ENCODE results near the gene GPR61.

The GPR61 gene

DNA sequence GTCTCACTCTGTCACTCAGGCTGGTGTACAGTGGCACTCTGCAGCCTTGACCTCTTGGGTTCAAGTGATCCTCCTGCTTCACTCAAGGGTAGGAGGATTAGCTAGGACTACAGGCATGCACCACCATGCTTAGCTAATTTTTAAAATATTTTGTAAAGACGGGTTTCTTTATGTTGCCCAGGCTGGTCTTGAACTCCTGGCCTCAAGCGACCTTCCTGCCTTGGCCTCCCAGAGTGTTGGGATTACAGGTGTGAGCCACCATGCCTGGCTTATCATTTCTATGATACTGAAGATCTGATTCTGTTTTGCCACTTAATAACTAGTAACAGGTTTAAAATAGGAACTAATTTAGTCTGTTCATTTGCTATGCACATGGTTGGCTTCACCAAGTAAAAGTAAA is 42.3 kb downstream of the GPR61 start:
- H3K4me1 ChIP-seq (ENCODE audit: control insufficient read depth, insufficient read depth, low read depth, low read length): no peaks in the 10 kb centered on the region
- H3K18ac ChIP-seq (ENCODE audit: low read depth in 1 of 2, low read length in 2 of 2): no peak overlapping the region
- peaks cover 13% of the 10 kb centered on the region for H3K79me1 ChIP-seq (replicated peaks; ENCODE audit: low read length, poor library complexity, severe bottlenecking)
- H3K27ac ChIP-seq (ENCODE audit: low read length, poor library complexity, severe bottlenecking): no peak overlapping the region
- H3K9me3 ChIP-seq (ENCODE audit: control insufficient read depth, low read length): no peaks in the 10 kb centered on the region
- H2AK5ac ChIP-seq (ENCODE audit: low read length, severe bottlenecking): no peak overlapping the region
- peaks cover 14 to 85% of the 10 kb centered on the region in 2 experiments for H3K36me3 ChIP-seq (ENCODE audit: control insufficient read depth in 1 of 2, insufficient read depth in 2 of 2, low read depth in 1 of 2, low read length in 2 of 2)
- H3K4me2 ChIP-seq (ENCODE audit: low read length, poor library complexity, severe bottlenecking): no peak overlapping the region
- H4K8ac ChIP-seq (ENCODE audit: low read length): no peak overlapping the region
- DNase-seq: no peak
- no peak overlapping the region for H3K4ac ChIP-seq (ENCODE audit: low read depth in 1 of 2, low read length in 2 of 2)
- no peak overlapping the region for H4K91ac ChIP-seq (ENCODE audit: low read length)
- H3K27me3 ChIP-seq (ENCODE audit: control insufficient read depth in 1 of 2, insufficient read depth in 1 of 2, low read length in 2 of 2): no peaks in the 10 kb centered on the region
- 96% methylated on average over 2 of the region's 2 CpGs for WGBS
- H2BK5ac ChIP-seq (ENCODE audit: low read depth, low read length, poor library complexity, severe bottlenecking): no peak overlapping the region
- H2BK15ac ChIP-seq (ENCODE audit: low read depth, poor library complexity, severe bottlenecking): no peak overlapping the region
- H2BK120ac ChIP-seq (ENCODE audit: low read depth, low read length): no peak overlapping the region
- no peak overlapping the region for H3K14ac ChIP-seq (ENCODE audit: low read length in 2 of 2)
- no peak overlapping the region for H2BK12ac ChIP-seq (ENCODE audit: low read length in 2 of 2)
- no peak overlapping the region for H3K4me3 ChIP-seq (ENCODE audit: insufficient read depth in 1 of 2, low read depth in 1 of 2, low read length in 2 of 2)
- H3K9ac ChIP-seq (ENCODE audit: low read length): no peak overlapping the region
- no peak overlapping the region for H3K23ac ChIP-seq (ENCODE audit: low read length in 2 of 2)
- no peak overlapping the region for H2AFZ ChIP-seq (ENCODE audit: low read depth, low read length)

DNA sequence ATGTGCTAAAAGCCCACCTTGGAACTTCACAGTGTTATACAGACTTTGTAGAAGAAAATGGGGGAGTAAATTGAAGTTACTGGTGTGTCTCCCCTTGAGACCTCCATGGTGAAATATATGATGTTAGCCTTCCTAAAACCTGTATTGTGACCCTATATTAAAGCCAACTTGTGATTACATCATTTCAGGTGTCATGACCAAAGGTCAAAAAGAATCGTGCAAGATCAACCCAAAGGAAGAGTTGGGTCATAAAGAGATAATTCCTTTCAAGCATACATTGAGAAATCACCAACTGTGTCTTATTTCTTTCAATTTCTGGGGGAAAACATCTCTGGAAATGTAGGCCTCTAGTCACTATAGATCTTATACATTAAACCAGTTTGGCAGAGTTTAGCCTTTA is 45.1 kb downstream of the GPR61 start:
- DNase-seq: no peak
- Histone ChIP-seq H2BK15ac (ENCODE audit: low read depth, poor library complexity, severe bottlenecking) (no peak overlapping the region), H3K27ac (ENCODE audit: low read length, poor library complexity, severe bottlenecking) (no peak overlapping the region), H3K4me1 (ENCODE audit: control insufficient read depth, insufficient read depth, low read depth, low read length) (no peaks in the 10 kb centered on the region), H2AFZ (ENCODE audit: low read depth, low read length) (no peak overlapping the region), H3K36me3 (ENCODE audit: control insufficient read depth in 1 of 2, insufficient read depth in 2 of 2, low read depth in 1 of 2, low read length in 2 of 2) (peaks cover 13 to 95% of the 10 kb centered on the region in 2 experiments), H3K4ac (ENCODE audit: low read depth in 1 of 2, low read length in 2 of 2) (no peak overlapping the region), H3K14ac (ENCODE audit: low read length in 2 of 2) (no peak overlapping the region), H3K4me2 (ENCODE audit: low read length, poor library complexity, severe bottlenecking) (no peak overlapping the region), H2AK5ac (ENCODE audit: low read length, severe bottlenecking) (no peak overlapping the region), H2BK5ac (ENCODE audit: low read depth, low read length, poor library complexity, severe bottlenecking) (no peak overlapping the region), H3K9me3 (ENCODE audit: control insufficient read depth, low read length) (no peaks in the 10 kb centered on the region), H4K8ac (ENCODE audit: low read length) (no peak overlapping the region), H4K91ac (ENCODE audit: low read length) (no peak overlapping the region), H3K4me3 (ENCODE audit: insufficient read depth in 1 of 2, low read depth in 1 of 2, low read length in 2 of 2) (no peak overlapping the region), H3K18ac (ENCODE audit: low read depth in 1 of 2, low read length in 2 of 2) (no peak overlapping the region), H3K9ac (ENCODE audit: low read length) (no peak overlapping the region), H3K23ac (ENCODE audit: low read length in 2 of 2) (no peak overlapping the region), H3K79me1 (replicated peaks; ENCODE audit: low read length, poor library complexity, severe bottlenecking) (peaks cover 11% of the 10 kb centered on the region), H2BK12ac (ENCODE audit: low read length in 2 of 2) (no peak overlapping the region), H2BK120ac (ENCODE audit: low read depth, low read length) (no peak overlapping the region), H3K27me3 (ENCODE audit: control insufficient read depth in 1 of 2, insufficient read depth in 1 of 2, low read length in 2 of 2) (no peaks in the 10 kb centered on the region)
- no CpG with 5 or more reads among the region's 1 CpG for WGBS

DNA sequence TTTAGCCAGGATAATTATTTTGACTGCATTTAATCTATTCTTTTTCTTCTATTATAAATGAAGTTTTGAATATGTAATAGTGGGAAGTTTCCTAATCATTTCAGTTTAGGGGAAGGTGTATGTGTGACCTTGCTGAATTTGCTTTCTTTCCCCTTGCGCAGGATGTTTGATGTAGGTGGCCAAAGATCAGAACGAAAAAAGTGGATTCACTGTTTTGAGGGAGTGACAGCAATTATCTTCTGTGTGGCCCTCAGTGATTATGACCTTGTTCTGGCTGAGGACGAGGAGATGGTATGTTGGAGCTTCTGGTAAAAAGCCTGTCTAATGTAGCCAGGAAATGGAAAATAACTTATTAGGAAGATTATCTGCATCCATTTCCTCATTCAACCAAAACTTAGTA is 46.4 kb downstream of the GPR61 start:
- Histone ChIP-seq H2AFZ (ENCODE audit: low read depth, low read length) (no peak overlapping the region), H2BK120ac (ENCODE audit: low read depth, low read length) (no peak overlapping the region), H2BK15ac (ENCODE audit: low read depth, poor library complexity, severe bottlenecking) (no peak overlapping the region), H3K27me3 (ENCODE audit: control insufficient read depth in 1 of 2, insufficient read depth in 1 of 2, low read length in 2 of 2) (no peaks in the 10 kb centered on the region), H3K36me3 (ENCODE audit: control insufficient read depth in 1 of 2, insufficient read depth in 2 of 2, low read depth in 1 of 2, low read length in 2 of 2) (peaks cover 16 to 96% of the 10 kb centered on the region in 2 experiments), H4K91ac (ENCODE audit: low read length) (no peak overlapping the region), H3K27ac (ENCODE audit: low read length, poor library complexity, severe bottlenecking) (no peak overlapping the region), H3K4ac (ENCODE audit: low read depth in 1 of 2, low read length in 2 of 2) (no peak overlapping the region), H3K4me1 (ENCODE audit: control insufficient read depth, insufficient read depth, low read depth, low read length) (no peaks in the 10 kb centered on the region), H3K4me2 (ENCODE audit: low read length, poor library complexity, severe bottlenecking) (no peak overlapping the region), H3K23ac (ENCODE audit: low read length in 2 of 2) (no peak overlapping the region), H2AK5ac (ENCODE audit: low read length, severe bottlenecking) (no peak overlapping the region), H3K79me1 (replicated peaks; ENCODE audit: low read length, poor library complexity, severe bottlenecking) (peaks cover 11% of the 10 kb centered on the region), H3K14ac (ENCODE audit: low read length in 2 of 2) (no peak overlapping the region), H3K9me3 (ENCODE audit: control insufficient read depth, low read length) (no peaks in the 10 kb centered on the region), H3K4me3 (ENCODE audit: insufficient read depth in 1 of 2, low read depth in 1 of 2, low read length in 2 of 2) (no peak overlapping the region), H2BK12ac (ENCODE audit: low read length in 2 of 2) (no peak overlapping the region), H2BK5ac (ENCODE audit: low read depth, low read length, poor library complexity, severe bottlenecking) (no peak overlapping the region), H3K9ac (ENCODE audit: low read length) (no peak overlapping the region), H3K18ac (ENCODE audit: low read depth in 1 of 2, low read length in 2 of 2) (no peak overlapping the region), H4K8ac (ENCODE audit: low read length) (no peak overlapping the region)
- 94% methylated on average over 2 of the region's 3 CpGs for WGBS
- DNase-seq: no peak

DNA sequence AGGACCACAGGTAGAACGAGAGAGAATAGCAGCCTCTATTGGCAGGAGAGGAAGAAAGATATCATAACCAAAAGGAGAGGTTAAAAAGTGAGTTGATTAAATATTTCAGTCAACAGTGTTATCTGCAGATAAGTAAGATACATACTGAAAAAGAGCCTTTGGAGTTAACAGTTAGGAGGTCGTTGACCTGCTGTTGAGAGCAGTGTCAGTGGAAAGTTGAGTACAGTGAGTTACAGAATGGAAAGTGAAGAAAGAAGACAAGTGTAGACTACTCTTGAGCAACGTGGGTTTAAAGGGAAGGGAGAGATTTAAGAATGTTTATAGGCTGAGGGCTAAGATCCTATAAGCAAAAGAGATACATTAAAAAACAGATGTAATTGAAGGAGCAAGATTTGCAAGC is 49.5 kb downstream of the GPR61 start:
- H3K27ac ChIP-seq (ENCODE audit: low read length, poor library complexity, severe bottlenecking): no peak overlapping the region
- H2BK15ac ChIP-seq (ENCODE audit: low read depth, poor library complexity, severe bottlenecking): no peak overlapping the region
- no peak overlapping the region for H3K14ac ChIP-seq (ENCODE audit: low read length in 2 of 2)
- H3K4ac ChIP-seq (ENCODE audit: low read depth in 1 of 2, low read length in 2 of 2): no peak overlapping the region
- H3K4me3 ChIP-seq (ENCODE audit: insufficient read depth in 1 of 2, low read depth in 1 of 2, low read length in 2 of 2): no peak overlapping the region
- no peak overlapping the region for H2AK5ac ChIP-seq (ENCODE audit: low read length, severe bottlenecking)
- H2BK120ac ChIP-seq (ENCODE audit: low read depth, low read length): no peak overlapping the region
- no peak overlapping the region for H2BK5ac ChIP-seq (ENCODE audit: low read depth, low read length, poor library complexity, severe bottlenecking)
- H3K4me2 ChIP-seq (ENCODE audit: low read length, poor library complexity, severe bottlenecking): no peak overlapping the region
- peaks cover 10% of the 10 kb centered on the region for H3K79me1 ChIP-seq (replicated peaks; ENCODE audit: low read length, poor library complexity, severe bottlenecking)
- 97% methylated on average over 3 of the region's 3 CpGs for WGBS
- H2AFZ ChIP-seq (ENCODE audit: low read depth, low read length): no peak overlapping the region
- H3K9me3 ChIP-seq (ENCODE audit: control insufficient read depth, low read length): no peaks in the 10 kb centered on the region
- no peaks in the 10 kb centered on the region for H3K27me3 ChIP-seq (ENCODE audit: control insufficient read depth in 1 of 2, insufficient read depth in 1 of 2, low read length in 2 of 2)
- H3K4me1 ChIP-seq (ENCODE audit: control insufficient read depth, insufficient read depth, low read depth, low read length): no peaks in the 10 kb centered on the region
- DNase-seq: no peak
- H3K36me3 ChIP-seq (ENCODE audit: control insufficient read depth in 1 of 2, insufficient read depth in 2 of 2, low read depth in 1 of 2, low read length in 2 of 2): peaks cover 5 to 98% of the 10 kb centered on the region in 2 experiments
- no peak overlapping the region for H4K8ac ChIP-seq (ENCODE audit: low read length)
- no peak overlapping the region for H3K23ac ChIP-seq (ENCODE audit: low read length in 2 of 2)
- no peak overlapping the region for H2BK12ac ChIP-seq (ENCODE audit: low read length in 2 of 2)
- no peak overlapping the region for H3K9ac ChIP-seq (ENCODE audit: low read length)
- no peak overlapping the region for H3K18ac ChIP-seq (ENCODE audit: low read depth in 1 of 2, low read length in 2 of 2)
- H4K91ac ChIP-seq (ENCODE audit: low read length): no peak overlapping the region

Data from mesenchymal stem cell (in vitro differentiated cells and primary cell).